ENCODE results near the gene POU2AF1.
"Not testable (repeated sequence)": the region's sequence is repeated elsewhere in the genome, so short reads cannot be mapped to it uniquely, and the experiment has no call there.

- TF ChIP-seq CTCF (conservative IDR thresholded peaks at IDR 0.05; ENCODE audit: low read length); EZH2phosphoT487 (IDR thresholded peaks at IDR 0.05; ENCODE audit: borderline replicate concordance): not testable (repeated sequence)
These were observed 15.1 kb upstream of the POU2AF1 start for GRCh38 chr11:111394147-111394546.
